Heart left ventricle (tissue), 13 donors: ENCODE data around the gene PRTG.

Experiments
- CTCF ChIP-seq, 12 donors: fragments of 200-600 bp; sonication (generic) in 4 of 12; IDR thresholded peaks; one replicate each; pipeline versions ENCODE4 v1.5.0 to v1.8.0; 2018 to 2022; ENCODE audit warnings: antibody characterized with exemption in 12 of 12, mild to moderate bottlenecking in 5 of 12
- POLR2A ChIP-seq, 2 donors: fragments of 450-650 bp; IDR thresholded peaks; one replicate each; pipeline ENCODE4 v1.6.1; 2017; ENCODE audit warnings: antibody characterized with exemption in 2 of 2, mild to moderate bottlenecking in 2 of 2, moderate library complexity in 2 of 2
- donor health status: ischemic (EF 13 %, LVEDD 7.1; RV severe dilation, severe dysfunction).
- donor health status: DM: no; HTN: yes; CAD: no.
- donor health status: DM: no; HTN: no; CAD: no.
- donor health status: ischemic (EF 25% LVEDD 6.9; RV normal size, moderate dysfunction).
- donor health status: ischemic (EF 25% LVEDD 5.7; RV mildly dilated, moderate dysfunction).
- donor health status: ischemic (EF 35%, LVEDD 5.7; RV mildly dilated, moderate dysfunction).
- donor health status: nonischemic (EF 11% LVEDD 7.7; RV severe dilation, severe dysfunction).
- donor health status: DM: yes; HTN: yes; CAD: no.
- donor health status: PGD.
- donor health status: ischemic (EF 29% LVEDD 5.4; RV normal size, mild dysfunction).
- donor health status: nonischemic (EF 23%, LVEDD 6.1; RV moderate dilation, normal function).

GRCh38 chr15:55562601-55563000 lies 180.4 kb downstream of the PRTG start:
- no peak for TF ChIP-seq POLR2A (IDR thresholded peaks at IDR 0.05)
- TF ChIP-seq CTCF (IDR thresholded peaks at IDR 0.05) = no peak
